SK-N-SH (cell line): Measurements from ENCODE around the gene PDE6B.

Source experiments
- EP300 ChIP-seq, 2 experiments: IDR thresholded peaks; 2 replicates each; pipeline versions ENCODE4 v1.4.0 to v1.6.1; 2012; ENCODE audit warnings: borderline replicate concordance in 1 of 2, low read depth in 1 of 2, low read length in 1 of 2
- GABPA ChIP-seq: IDR thresholded peaks from 2 replicates; pipeline ENCODE4 v1.4.0; 2012; ENCODE audit warnings: low read depth, mild to moderate bottlenecking
- NRF1 ChIP-seq: IDR thresholded peaks from 2 replicates; pipeline ENCODE4 v1.6.1; 2012; ENCODE audit warnings: low read depth, mild to moderate bottlenecking, low read length
- POLR2AphosphoS5 ChIP-seq: IDR thresholded peaks from 2 replicates; pipeline ENCODE4 v1.6.1; 2012; ENCODE audit warnings: low read depth, low read length
- REST ChIP-seq: IDR thresholded peaks from 2 replicates; pipeline ENCODE4 v1.6.1; 2012; ENCODE audit warnings: mild to moderate bottlenecking, low read depth, low read length, moderate library complexity
- RFX5 ChIP-seq: IDR thresholded peaks from 2 replicates; pipeline ENCODE4 v1.6.1; 2012; ENCODE audit warnings: mild to moderate bottlenecking, improper control_type of control experiment, low read length
- YY1 ChIP-seq: IDR thresholded peaks from 2 replicates; pipeline ENCODE4 v1.4.0; 2012; ENCODE audit warnings: low read depth, mild to moderate bottlenecking
- ZBTB33 ChIP-seq: IDR thresholded peaks from 2 replicates; pipeline ENCODE4 v1.4.0; 2012; ENCODE audit warnings: low read depth, borderline replicate concordance
- TF ChIP-seq, protein P1 (sequence below): fragments of 200-600 bp; sonication (generic); IDR thresholded peaks from 2 replicates; pipeline ENCODE4 v1.6.1; 2017; ENCODE audit warnings: antibody characterized with exemption, mild to moderate bottlenecking, moderate library complexity
- TF ChIP-seq, protein P2 (sequence below): IDR thresholded peaks from 2 replicates; pipeline ENCODE4; 2012
- TF ChIP-seq, protein P3 (sequence below): IDR thresholded peaks from 2 replicates; pipeline ENCODE4 v1.4.0; 2012; ENCODE audit warnings: low read depth, borderline replicate concordance

- TF ChIP-seq, protein P1, sequence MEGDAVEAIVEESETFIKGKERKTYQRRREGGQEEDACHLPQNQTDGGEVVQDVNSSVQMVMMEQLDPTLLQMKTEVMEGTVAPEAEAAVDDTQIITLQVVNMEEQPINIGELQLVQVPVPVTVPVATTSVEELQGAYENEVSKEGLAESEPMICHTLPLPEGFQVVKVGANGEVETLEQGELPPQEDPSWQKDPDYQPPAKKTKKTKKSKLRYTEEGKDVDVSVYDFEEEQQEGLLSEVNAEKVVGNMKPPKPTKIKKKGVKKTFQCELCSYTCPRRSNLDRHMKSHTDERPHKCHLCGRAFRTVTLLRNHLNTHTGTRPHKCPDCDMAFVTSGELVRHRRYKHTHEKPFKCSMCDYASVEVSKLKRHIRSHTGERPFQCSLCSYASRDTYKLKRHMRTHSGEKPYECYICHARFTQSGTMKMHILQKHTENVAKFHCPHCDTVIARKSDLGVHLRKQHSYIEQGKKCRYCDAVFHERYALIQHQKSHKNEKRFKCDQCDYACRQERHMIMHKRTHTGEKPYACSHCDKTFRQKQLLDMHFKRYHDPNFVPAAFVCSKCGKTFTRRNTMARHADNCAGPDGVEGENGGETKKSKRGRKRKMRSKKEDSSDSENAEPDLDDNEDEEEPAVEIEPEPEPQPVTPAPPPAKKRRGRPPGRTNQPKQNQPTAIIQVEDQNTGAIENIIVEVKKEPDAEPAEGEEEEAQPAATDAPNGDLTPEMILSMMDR, result no peak
- TF ChIP-seq, protein P2, sequence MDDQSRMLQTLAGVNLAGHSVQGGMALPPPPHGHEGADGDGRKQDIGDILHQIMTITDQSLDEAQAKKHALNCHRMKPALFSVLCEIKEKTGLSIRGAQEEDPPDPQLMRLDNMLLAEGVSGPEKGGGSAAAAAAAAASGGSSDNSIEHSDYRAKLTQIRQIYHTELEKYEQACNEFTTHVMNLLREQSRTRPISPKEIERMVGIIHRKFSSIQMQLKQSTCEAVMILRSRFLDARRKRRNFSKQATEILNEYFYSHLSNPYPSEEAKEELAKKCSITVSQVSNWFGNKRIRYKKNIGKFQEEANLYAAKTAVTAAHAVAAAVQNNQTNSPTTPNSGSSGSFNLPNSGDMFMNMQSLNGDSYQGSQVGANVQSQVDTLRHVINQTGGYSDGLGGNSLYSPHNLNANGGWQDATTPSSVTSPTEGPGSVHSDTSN, result no peak
- TF ChIP-seq POLR2AphosphoS5 (no peak), ZBTB33 (no peak), REST (no peak), YY1 (no peak), GABPA (no peak), RFX5 (no peak), EP300 (IDR thresholded peaks at IDR 0.05; ENCODE audit: borderline replicate concordance in 1 of 2, low read depth in 1 of 2, low read length in 1 of 2) (no peak), NRF1 (no peak)
- TF ChIP-seq, protein P3, sequence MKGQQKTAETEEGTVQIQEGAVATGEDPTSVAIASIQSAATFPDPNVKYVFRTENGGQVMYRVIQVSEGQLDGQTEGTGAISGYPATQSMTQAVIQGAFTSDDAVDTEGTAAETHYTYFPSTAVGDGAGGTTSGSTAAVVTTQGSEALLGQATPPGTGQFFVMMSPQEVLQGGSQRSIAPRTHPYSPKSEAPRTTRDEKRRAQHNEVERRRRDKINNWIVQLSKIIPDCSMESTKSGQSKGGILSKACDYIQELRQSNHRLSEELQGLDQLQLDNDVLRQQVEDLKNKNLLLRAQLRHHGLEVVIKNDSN, result no peak
Measured at GRCh38 chr4:587671-588350, 37.6 kb upstream of the PDE6B start.
